NCI-H1436 (cell line): ENCODE measurements around the gene NTRK1.

ENCODE experiments used
- DNase-seq: peaks from one replicate; lab custom pipeline; 2025; lab: John Stamatoyannopoulos, UW

The NTRK1 gene

GRCh38 chr1:156857532-156857931 lies 3.1 kb upstream of the NTRK1 start:
- DNase-seq: no peak

DNA sequence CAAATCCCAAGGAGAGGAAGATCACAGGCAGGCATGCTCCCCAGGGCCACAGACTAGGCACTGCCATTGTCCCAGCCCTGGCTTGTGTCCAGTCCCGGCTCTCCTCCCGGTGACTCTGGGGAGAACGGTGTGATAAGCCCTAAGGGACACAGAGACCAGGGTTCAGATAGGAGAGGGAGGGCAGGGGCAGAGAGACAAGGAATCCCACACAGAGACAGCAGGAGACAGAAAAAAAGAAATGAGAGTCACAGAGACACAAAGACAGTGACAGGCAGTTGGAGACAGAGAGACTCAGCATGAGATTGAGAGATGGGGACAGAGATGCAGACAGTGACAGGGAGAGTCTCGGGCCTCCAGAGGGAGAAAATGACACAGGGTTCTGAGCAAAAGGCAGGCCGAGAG lies 2.1 kb upstream of the NTRK1 start:
- DNase-seq: no peak

GRCh38 chr1:156858959-156859522 lies 1.6 kb upstream of the NTRK1 start, which contains the start of gene INSRR:
INSRR (minus strand) TSS chr1:156859117; CDS start chr1:156858621, 496 bp downstream.
- no peak for DNase-seq

GRCh38 chr1:156859523-156860112 lies 1.0 kb upstream of the NTRK1 start:
- DNase-seq: no peak

DNA sequence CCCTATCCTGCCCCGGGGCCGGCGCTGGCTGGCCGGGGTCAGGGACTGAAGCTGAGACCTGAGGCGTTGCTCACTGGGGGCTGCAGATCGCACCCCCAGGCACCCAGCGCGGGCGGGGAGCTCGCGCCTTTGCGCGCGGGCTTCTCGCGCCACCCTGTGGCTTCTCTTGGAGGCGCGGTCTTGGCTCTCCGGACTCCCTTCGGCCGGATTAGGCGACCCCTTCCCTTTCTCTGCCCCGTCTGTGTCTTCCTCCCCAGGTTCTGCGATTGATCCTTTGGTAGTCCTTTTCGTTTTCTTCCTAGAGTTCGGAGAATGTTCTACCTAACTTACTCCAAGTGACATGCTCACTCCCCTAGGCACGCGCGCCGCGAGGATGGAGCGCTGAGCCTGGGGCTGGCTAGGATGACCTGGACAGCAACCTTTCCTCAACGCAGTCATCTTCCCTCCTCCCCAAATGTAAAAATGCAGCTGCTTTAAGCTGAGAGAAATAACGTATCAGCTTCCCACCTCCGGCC lies 495 bp upstream of the NTRK1 start:
- DNase-seq: peak; percentile 17

DNA sequence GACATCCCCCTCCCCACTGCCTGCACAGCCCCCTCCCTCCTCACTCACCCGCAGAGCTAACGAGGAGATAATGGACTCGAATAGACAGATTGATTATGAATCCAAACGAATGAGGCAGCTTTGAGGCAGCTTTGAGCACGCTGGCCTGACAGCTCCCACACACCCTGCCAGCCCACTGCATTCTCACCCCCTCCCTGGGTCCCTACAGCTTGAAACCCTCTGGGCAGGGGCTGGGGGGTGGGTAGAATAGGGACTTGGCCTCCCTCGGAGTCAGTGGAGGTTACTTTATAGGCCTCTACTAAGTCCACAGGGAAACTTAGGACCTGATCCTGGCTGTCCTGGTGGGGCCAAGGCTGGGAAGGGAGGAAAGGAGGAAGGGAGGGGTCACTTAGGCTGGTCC lies 1.9 kb downstream of the NTRK1 start:
- DNase-seq: no peak

GRCh38 chr1:156862997-156863599 lies 2.4 kb downstream of the NTRK1 start:
- DNase-seq: no peak

DNA sequence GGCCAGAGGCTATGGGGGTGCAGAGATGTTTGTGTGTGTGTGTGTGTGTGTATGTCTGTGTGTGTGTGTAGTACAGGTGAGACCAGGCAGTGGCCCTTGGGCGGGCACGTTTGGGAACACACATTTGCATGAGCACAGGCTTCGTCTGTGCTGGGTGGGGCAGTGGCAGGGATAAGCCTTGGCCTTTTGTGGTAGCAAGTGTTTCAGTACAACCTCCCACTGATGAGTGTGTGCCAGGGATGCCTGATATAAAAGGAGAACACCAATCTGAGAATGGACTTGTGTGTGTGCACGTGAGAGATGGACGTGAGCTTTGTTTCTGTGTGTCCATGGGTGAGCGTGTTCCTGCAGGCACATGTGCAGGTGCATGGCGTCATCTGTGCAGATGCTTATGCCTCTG lies 3.0 kb downstream of the NTRK1 start:
- DNase-seq: no peak

DNA sequence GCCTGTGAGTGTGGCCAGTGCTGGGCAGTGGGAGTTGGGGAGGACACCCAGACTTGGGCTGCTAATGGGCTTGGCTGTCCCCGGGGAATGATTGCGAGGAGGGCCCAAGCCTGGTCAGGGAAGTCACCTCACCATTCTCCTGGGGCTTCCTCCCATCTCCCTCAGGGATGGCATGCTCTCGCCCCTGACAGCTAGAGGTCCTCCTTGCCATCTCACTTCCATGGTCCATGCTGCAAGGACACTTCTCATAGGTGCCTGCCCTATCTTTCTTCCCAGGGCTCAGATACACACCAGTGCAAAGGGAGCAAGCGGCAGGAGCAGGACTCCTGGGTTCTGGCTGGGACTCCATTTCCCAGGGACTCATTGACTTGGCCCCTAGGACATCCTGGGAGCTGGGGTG lies 4.1 kb downstream of the NTRK1 start:
- no peak for DNase-seq

- DNase-seq: no peak
Observed at GRCh38 chr1:156865258-156865657, 4.6 kb downstream of the NTRK1 start.

- DNase-seq: no peak
Observed at GRCh38 chr1:156865865-156866248, 5.2 kb downstream of the NTRK1 start.

DNA sequence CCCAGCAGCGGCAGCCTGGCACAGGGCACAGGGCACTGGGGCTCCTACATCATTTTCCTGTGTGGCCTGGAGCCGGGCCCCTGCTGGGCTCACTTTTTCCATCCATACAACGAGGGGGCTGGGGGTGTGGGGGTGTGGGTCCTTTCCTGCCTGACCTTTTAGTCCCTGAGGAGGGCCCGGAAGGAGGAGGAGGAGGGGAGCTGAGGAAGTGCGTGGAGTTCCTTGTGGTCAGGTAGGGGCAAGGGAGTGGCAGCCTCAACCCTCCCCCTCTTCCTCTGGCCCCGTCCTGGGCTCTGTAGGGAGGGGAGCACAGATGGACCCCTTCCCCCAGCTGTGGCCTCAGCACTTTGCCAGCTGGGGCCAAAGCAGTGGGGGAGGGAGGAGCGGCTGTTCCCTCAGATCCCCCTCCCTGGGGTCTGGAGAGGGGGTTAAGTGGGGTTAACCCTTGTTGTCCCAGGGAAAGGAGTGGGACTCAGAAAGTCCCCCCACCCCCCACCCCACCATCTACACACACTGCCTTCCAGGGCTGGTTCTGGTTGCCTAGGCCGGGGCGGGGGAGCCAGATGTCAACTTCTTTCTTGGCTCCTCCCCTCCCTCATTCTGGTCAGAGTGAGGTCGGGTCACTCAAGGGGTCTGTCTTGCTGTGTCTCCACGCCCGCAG lies 5.7 kb downstream of the NTRK1 start:
- no peak for DNase-seq

DNA sequence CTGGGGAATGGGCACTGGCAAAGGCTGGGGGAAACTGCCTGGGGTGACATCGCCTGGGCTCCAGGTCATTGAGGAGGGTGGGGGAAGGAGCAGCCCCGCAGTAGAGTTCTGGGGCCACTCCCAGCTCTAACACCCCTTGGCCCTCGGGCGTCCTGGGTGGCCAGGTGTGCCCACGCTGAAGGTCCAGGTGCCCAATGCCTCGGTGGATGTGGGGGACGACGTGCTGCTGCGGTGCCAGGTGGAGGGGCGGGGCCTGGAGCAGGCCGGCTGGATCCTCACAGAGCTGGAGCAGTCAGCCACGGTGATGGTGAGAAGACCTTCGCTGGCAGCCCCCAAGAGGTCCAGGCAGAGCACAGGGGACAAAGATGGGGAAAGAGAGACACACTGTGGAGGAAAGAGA lies 7.7 kb downstream of the NTRK1 start:
- DNase-seq: no peak

DNA sequence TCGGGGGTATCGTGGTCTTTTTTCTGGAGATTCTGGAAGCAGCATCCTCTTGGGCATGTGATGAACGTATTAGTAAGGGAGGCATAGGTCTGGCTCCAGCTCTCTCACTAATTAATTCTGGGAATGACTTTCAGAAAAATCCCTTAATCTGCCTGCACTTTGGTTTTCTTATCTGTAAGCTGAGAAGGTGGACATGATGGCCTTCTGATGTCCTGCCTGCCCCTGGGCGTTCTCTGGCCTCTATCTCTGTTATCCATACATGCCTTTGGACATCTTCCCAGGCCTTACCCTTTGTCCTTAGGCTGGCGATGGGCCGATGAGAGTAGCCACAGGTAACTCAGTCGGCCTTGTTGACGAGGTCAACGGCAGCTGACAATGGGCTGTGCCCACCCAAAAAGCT lies 8.8 kb downstream of the NTRK1 start:
- no peak for DNase-seq

GRCh38 chr1:156873659-156874058 lies 13.0 kb downstream of the NTRK1 start:
- DNase-seq: no peak

GRCh38 chr1:156874142-156874541 lies 13.5 kb downstream of the NTRK1 start:
- DNase-seq: no peak

GRCh38 chr1:156874572-156875340 lies 14.1 kb downstream of the NTRK1 start:
- DNase-seq: no peak

- no peak for DNase-seq
Observed at GRCh38 chr1:156875341-156875615, 14.6 kb downstream of the NTRK1 start.

GRCh38 chr1:156876281-156876680 lies 15.6 kb downstream of the NTRK1 start:
- no peak for DNase-seq

DNA sequence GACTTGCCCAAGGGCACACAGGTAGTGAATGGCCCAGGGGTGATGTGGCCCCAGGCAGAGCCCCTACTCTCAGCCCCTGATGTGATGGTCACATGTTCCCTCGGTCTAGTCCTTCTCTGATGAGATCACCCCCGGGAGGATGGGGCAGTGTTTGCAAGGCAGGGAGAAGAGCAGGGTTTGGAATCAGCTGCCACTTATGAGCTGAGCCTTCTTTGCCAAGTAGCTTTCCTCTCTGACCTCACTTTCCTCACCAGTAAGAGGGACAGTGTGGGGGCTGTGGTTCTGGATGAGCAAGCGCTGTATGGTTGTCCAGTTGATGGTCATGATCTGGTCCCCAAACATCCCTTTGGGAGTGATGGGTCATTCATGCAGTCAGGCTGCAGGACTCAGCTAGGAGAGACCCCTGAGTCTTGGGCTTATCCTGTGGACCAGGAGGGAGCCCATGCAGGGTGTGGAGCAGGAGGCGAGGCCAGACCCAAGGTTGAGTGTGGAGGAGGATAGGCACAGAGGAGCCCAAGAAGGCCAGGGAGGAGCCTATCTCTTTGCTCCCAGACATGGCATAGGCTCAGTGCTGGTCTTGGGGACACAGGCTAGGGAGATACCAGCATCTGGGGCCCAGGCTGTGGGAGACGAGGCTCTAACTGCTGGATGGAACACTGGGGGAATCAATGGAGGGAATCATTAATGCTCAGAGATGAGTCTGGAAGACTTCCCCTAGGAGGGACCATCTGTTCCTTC lies 16.9 kb downstream of the NTRK1 start:
- DNase-seq: no peak

DNA sequence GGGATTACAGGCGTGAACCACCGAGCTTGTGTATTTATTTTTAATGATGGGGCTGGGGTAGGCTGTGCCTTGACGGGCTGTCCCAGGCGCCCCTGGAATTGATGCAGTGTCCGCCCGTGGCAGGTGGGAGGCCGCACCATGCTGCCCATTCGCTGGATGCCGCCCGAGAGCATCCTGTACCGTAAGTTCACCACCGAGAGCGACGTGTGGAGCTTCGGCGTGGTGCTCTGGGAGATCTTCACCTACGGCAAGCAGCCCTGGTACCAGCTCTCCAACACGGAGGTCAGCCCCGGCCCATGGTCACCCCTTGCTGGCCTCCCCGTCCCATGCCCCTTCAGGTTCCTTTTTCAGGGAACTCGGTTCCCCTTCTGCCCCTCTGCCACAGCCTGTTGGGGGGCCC lies 19.2 kb downstream of the NTRK1 start:
- no peak for DNase-seq

GRCh38 chr1:156880473-156880872 lies 19.8 kb downstream of the NTRK1 start:
- DNase-seq: no peak
